ENCODE results near the gene PSME1. TPM values are rescaled to one million over a fixed set of nuclear protein-coding genes. Genes with fewer than 3 reads are reported as not detected.

PSME1 gene
- total and polyA plus RNA-seq, 2 of the 13 experiments (the other 11 are each of a cell fraction or from before 2014, with no cell fraction given) = 159 to 608 TPM

- peak; percentile 90 for TF ChIP-seq ZNF503 (CRISPR knock-in tag; IDR thresholded peaks at IDR 0.05)
- TF ChIP-seq ZBTB46 (CRISPR knock-in tag; IDR thresholded peaks at IDR 0.05; ENCODE audit: borderline replicate concordance) = no peak
- TF ChIP-seq GTF3A (CRISPR knock-in tag; conservative IDR thresholded peaks at IDR 0.05) = no peak
- no peak for TF ChIP-seq ZNF501 (CRISPR knock-in tag; IDR thresholded peaks at IDR 0.05)
- no peak for TF ChIP-seq ZNF496 (CRISPR knock-in tag; IDR thresholded peaks at IDR 0.05; ENCODE audit: insufficient replicate concordance)
- TF ChIP-seq HMG20A (CRISPR knock-in tag; IDR thresholded peaks at IDR 0.05; ENCODE audit: borderline replicate concordance) = peak; percentile 47; the same call in 1 of the 2 replicates
- peak; percentile 17 for TF ChIP-seq CCAR2 (optimal IDR thresholded peaks at IDR 0.05; ENCODE audit: low read depth, low read length)
- peak; percentile 86; the same call in 1 of the 2 replicates for TF ChIP-seq TFAP4 (IDR thresholded peaks at IDR 0.05; ENCODE audit: borderline replicate concordance, low read depth)
- TF ChIP-seq TARDBP (CRISPR knock-in tag; IDR thresholded peaks at IDR 0.05) = peak; percentile 96
- peak; percentile 77; the same call in 1 of the 2 replicates for TF ChIP-seq ZBTB34 (CRISPR knock-in tag; IDR thresholded peaks at IDR 0.05)
- peak; percentile 33; the same call in 1 of the 2 replicates for TF ChIP-seq ZNF674 (CRISPR knock-in tag; IDR thresholded peaks at IDR 0.05; ENCODE audit: low read depth)
- peak; percentile 81; the same call in 1 of the 2 replicates for TF ChIP-seq PRDM4 (CRISPR knock-in tag; IDR thresholded peaks at IDR 0.05; ENCODE audit: borderline replicate concordance)
- TF ChIP-seq ZBED4 (CRISPR knock-in tag; IDR thresholded peaks at IDR 0.05; ENCODE audit: borderline replicate concordance) = peak; percentile 86
Observed at GRCh38 chr14:24093901-24094840, 41.8 kb upstream of the PSME1 start, which contains the start of gene PCK2 (continued).

Measured in HepG2 (cell line).